Chondrocyte (in vitro differentiated cells): ENCODE measurements around the gene STPG3. TPM values are rescaled to one million over a fixed set of nuclear protein-coding genes. Genes with fewer than 3 reads are reported as not detected.

Experiments
- DNase-seq: peaks from one replicate; pipeline ENCODE4 v3.0.0; 2021; ENCODE audit warnings: mixed read lengths, low spot score
- H3K27ac Mint-ChIP-seq: one replicate; pipeline ENCODE4 v1.8.0; 2021; ENCODE audit warnings: mild to moderate bottlenecking, moderate library complexity, mixed read lengths; ENCODE audit not compliant: unreplicated experiment
- H3K27me3 Mint-ChIP-seq: 2 replicates; pipeline ENCODE4 v1.8.0; 2021; ENCODE audit warnings: low read depth, mixed read lengths
- H3K36me3 Mint-ChIP-seq: 2 replicates; pipeline ENCODE4 v1.8.0; 2021; ENCODE audit warnings: low read depth, mixed read lengths
- H3K4me1 Mint-ChIP-seq: 2 replicates; pipeline ENCODE4 v1.8.0; 2021; ENCODE audit warnings: low read depth, mild to moderate bottlenecking, mixed read lengths
- H3K4me3 Mint-ChIP-seq: one replicate; pipeline ENCODE4 v1.8.0; 2021; ENCODE audit warnings: mild to moderate bottlenecking, moderate library complexity, mixed read lengths; ENCODE audit not compliant: unreplicated experiment
- H3K9me3 Mint-ChIP-seq: 2 replicates; pipeline ENCODE4 v1.8.0; 2021; ENCODE audit warnings: low read depth, mixed read lengths
- CTCF ChIP-seq: fragments of 200-600 bp; sonication (generic); IDR thresholded peaks from 2 replicates; pipeline ENCODE4 v1.5.0; 2021; ENCODE audit warnings: antibody characterized with exemption, mild to moderate bottlenecking, moderate library complexity
- total RNA-seq: library from RNA; stranded (reverse); gene quantifications from 3 replicates; pipeline ENCODE4 v1.2.1, GENCODE V29; 2021

The STPG3 gene
- total RNA-seq, 1 donor from 2014 or later = not detected

- no peaks in the 10 kb centered on the region for H3K36me3 Mint-ChIP-seq
- H3K27ac Mint-ChIP-seq = peak within 1 kb of the TSS; percentile 45
- DNase-seq = no peak
- H3K4me1 Mint-ChIP-seq = peaks cover 17% of the 10 kb centered on the region
- no peaks in the 10 kb centered on the region for H3K27me3 Mint-ChIP-seq
- H3K9me3 Mint-ChIP-seq = no peaks in the 10 kb centered on the region
- H3K4me3 Mint-ChIP-seq = peak within 1 kb of the TSS; percentile 87
- peak; percentile 25 for TF ChIP-seq CTCF
Observed at GRCh38 chr9:137254624-137255447, 3.8 kb downstream of the STPG3 start, which contains the start of gene NELFB. TSS of gene NELFB (plus strand) at chr9:137255327.

GRCh38 chr9:137255448-137256114 is 4.5 kb downstream of the STPG3 start:
- H3K9me3 Mint-ChIP-seq = no peaks in the 10 kb centered on the region
- peak overlapping the region; percentile 45 for H3K27ac Mint-ChIP-seq
- TF ChIP-seq CTCF = no peak
- no peak for DNase-seq
- no peaks in the 10 kb centered on the region for H3K36me3 Mint-ChIP-seq
- H3K27me3 Mint-ChIP-seq = no peaks in the 10 kb centered on the region
- peaks cover 17% of the 10 kb centered on the region for H3K4me1 Mint-ChIP-seq
- peak overlapping the region; percentile 87 for H3K4me3 Mint-ChIP-seq

GRCh38 chr9:137256362-137256761 is 5.3 kb downstream of the STPG3 start:
- no peak for TF ChIP-seq CTCF
- peak overlapping the region; percentile 87 for H3K4me3 Mint-ChIP-seq
- H3K27me3 Mint-ChIP-seq = no peaks in the 10 kb centered on the region
- no peak for DNase-seq
- no peaks in the 10 kb centered on the region for H3K36me3 Mint-ChIP-seq
- H3K9me3 Mint-ChIP-seq = no peaks in the 10 kb centered on the region
- peak overlapping the region; percentile 2 for H3K27ac Mint-ChIP-seq
- peaks cover 17% of the 10 kb centered on the region for H3K4me1 Mint-ChIP-seq

GRCh38 chr9:137256856-137257255 is 5.8 kb downstream of the STPG3 start:
- peaks cover 22% of the 10 kb centered on the region for H3K4me1 Mint-ChIP-seq
- no peak for DNase-seq

More at GRCh38 chr9:137256856-137257255, 5.8 kb downstream of the STPG3 start:
- peak overlapping the region; percentile 87 for H3K4me3 Mint-ChIP-seq
- no peak for TF ChIP-seq CTCF
- no peaks in the 10 kb centered on the region for H3K27me3 Mint-ChIP-seq
- peaks cover 3% of the 10 kb centered on the region for H3K36me3 Mint-ChIP-seq
- H3K27ac Mint-ChIP-seq = no peak overlapping the region
- no peaks in the 10 kb centered on the region for H3K9me3 Mint-ChIP-seq
